ENCODE data around the gene ARHGEF1. TPM values are rescaled to one million over a fixed set of nuclear protein-coding genes. Genes with fewer than 3 reads are reported as not detected.
A peak's percentile ranks its signal among the peaks of the same experiment; 100 is the strongest.

The ARHGEF1 gene
- total RNA-seq, 1 experiment from 2014 or later, result 69.5 TPM

- Histone ChIP-seq H3K36me3 (ENCODE audit: control insufficient read depth, insufficient read depth, low read length) (no peaks in the 10 kb centered on the region), H3K9me3 (ENCODE audit: control insufficient read depth, insufficient read depth, low read depth, low read length) (no peaks in the 10 kb centered on the region), H3K4me3 (ENCODE audit: low read depth in 2 of 2, low read length in 2 of 2) (peak overlapping the region; percentile 45 to 53), H3K27ac (ENCODE audit: low read length) (no peak overlapping the region), H3K27me3 (ENCODE audit: control insufficient read depth, insufficient read depth, low read length) (peaks cover 3% of the 10 kb centered on the region; the same call in 1 of the 2 replicates), H3K4me1 (ENCODE audit: control insufficient read depth, insufficient read depth, low read length) (no peaks in the 10 kb centered on the region; the same call in 1 of the 2 replicates)
- DNase-seq (ENCODE audit: low read depth, low spot score) (no peak), ATAC-seq (peak; percentile 59)
- ChIA-PET POLR2A (no interaction called here), CTCF (interaction anchor here (0.7 kb wide), 1 partner anchor 71 kb away, joined by 3 read pairs; no protein-coding TSS in a partner anchor)
- TF ChIP-seq CTCF (IDR thresholded peaks at IDR 0.05) (no peak), REST (IDR thresholded peaks at IDR 0.05; ENCODE audit: insufficient read depth in 1 of 2, low read depth in 2 of 2, low read length in 1 of 2) (no peak), TCF7L2 (IDR thresholded peaks at IDR 0.05; ENCODE audit: low read depth, low read length) (no peak), POLR2AphosphoS5 (IDR thresholded peaks at IDR 0.05; ENCODE audit: low read depth, low read length) (no peak), SIN3A (IDR thresholded peaks at IDR 0.05; ENCODE audit: borderline replicate concordance, insufficient read depth, low read depth, low read length) (no peak)
- BruUV-seq (replicated peaks), result no TSS peak
- intact Hi-C loops (cut with micrococcal nuclease; ENCODE audit: unreplicated experiment) (no loop called here), in situ Hi-C loops (cut with HindIII; ENCODE audit: low pct_unique_long_range_greater_than_20kb, low sequenced_read_pairs) (no loop called here)
Measured at GRCh38 chr19:41927497-41928192, 44.7 kb downstream of the ARHGEF1 start.

- no peak for TF ChIP-seq TCF7L2 (IDR thresholded peaks at IDR 0.05; ENCODE audit: low read depth, low read length)
- TF ChIP-seq CTCF (IDR thresholded peaks at IDR 0.05), result no peak; the same call in 1 of the 2 replicates
- DNase-seq (ENCODE audit: low read depth, low spot score), result no peak
Measured at GRCh38 chr19:41928221-41928683, 45.3 kb downstream of the ARHGEF1 start, which contains the start of gene ERFL. Gene ERFL (minus strand): TSS chr19:41928449. CDS start chr19:41912919, 15,530 bp downstream.

More at GRCh38 chr19:41928221-41928683, 45.3 kb downstream of the ARHGEF1 start, which contains the start of gene ERFL:
- intact Hi-C loops (cut with micrococcal nuclease; ENCODE audit: unreplicated experiment), result no loop called here
- ChIA-PET POLR2A (no interaction called here), CTCF (interaction anchor here (0.7 kb wide), 1 partner anchor 71 kb away, joined by 3 read pairs; no protein-coding TSS in a partner anchor)
- Histone ChIP-seq H3K4me3 (ENCODE audit: low read depth in 2 of 2, low read length in 2 of 2) (peak within 1 kb of the TSS; percentile 45 to 53), H3K27ac (ENCODE audit: low read length) (no peak within 1 kb of the TSS), H3K9me3 (ENCODE audit: control insufficient read depth, insufficient read depth, low read depth, low read length) (no peaks in the 10 kb centered on the region), H3K36me3 (ENCODE audit: control insufficient read depth, insufficient read depth, low read length) (no peaks in the 10 kb centered on the region), H3K4me1 (ENCODE audit: control insufficient read depth, insufficient read depth, low read length) (no peaks in the 10 kb centered on the region; the same call in 1 of the 2 replicates), H3K27me3 (ENCODE audit: control insufficient read depth, insufficient read depth, low read length) (peaks cover 3% of the 10 kb centered on the region; the same call in 1 of the 2 replicates)
- BruUV-seq (replicated peaks), result no TSS peak
- ATAC-seq, result peak; percentile 59
- in situ Hi-C loops (cut with HindIII; ENCODE audit: low pct_unique_long_range_greater_than_20kb, low sequenced_read_pairs), result no loop called here

All from Panc1 (cell line).